HepG2 (cell line): ENCODE data around the gene PMEL. TPM values are rescaled to one million over a fixed set of nuclear protein-coding genes. Genes with fewer than 3 reads are reported as not detected.
A peak's percentile ranks its signal among the peaks of the same experiment; 100 is the strongest.

Experiments
- DNMT1 ChIP-seq: sonication (generic); formaldehyde crosslinking; IDR thresholded peaks from 2 replicates; pipeline ENCODE4 v1.5.1; 2020; ENCODE audit warnings: mild to moderate bottlenecking, missing genetic modification reagents
- FLYWCH1 ChIP-seq: sonication (generic); formaldehyde crosslinking; IDR thresholded peaks from 2 replicates; pipeline ENCODE4 v1.8.1; 2023; ENCODE audit warnings: mild to moderate bottlenecking, missing genetic modification reagents
- HIVEP1 ChIP-seq: sonication (generic); formaldehyde crosslinking; IDR thresholded peaks from 2 replicates; pipeline ENCODE4 v1.4.0; 2020; ENCODE audit warnings: mild to moderate bottlenecking, missing genetic modification reagents
- IKZF4 ChIP-seq: sonication (generic); formaldehyde crosslinking; IDR thresholded peaks from 2 replicates; pipeline ENCODE4 v1.5.1; 2020; ENCODE audit warnings: borderline replicate concordance, mild to moderate bottlenecking, low read depth, missing genetic modification reagents; ENCODE audit errors: not compliant biosample characterization
- LBX2 ChIP-seq: sonication (generic); formaldehyde crosslinking; IDR thresholded peaks from 2 replicates; pipeline ENCODE4 v1.5.0; 2020; ENCODE audit warnings: missing genetic modification reagents, mild to moderate bottlenecking, borderline replicate concordance
- MXI1 ChIP-seq: IDR thresholded peaks from 3 replicates; pipeline ENCODE4 v1.6.1; 2012; ENCODE audit warnings: low read depth, low read length, inconsistent platforms, borderline replicate concordance
- PHF21A ChIP-seq: sonication (generic); formaldehyde crosslinking; IDR thresholded peaks from 2 replicates; pipeline ENCODE4 v1.5.0; 2020; ENCODE audit warnings: mild to moderate bottlenecking, missing genetic modification reagents
- PLRG1 ChIP-seq: fragments of 450-650 bp; conservative IDR thresholded peaks from 2 replicates; pipeline ENCODE4 v1.6.1; 2016
- POLR2AphosphoS2 ChIP-seq: IDR thresholded peaks from 2 replicates; pipeline ENCODE4 v1.6.1; 2011; ENCODE audit warnings: low read depth, low read length, improper control_type of control experiment
- SRY ChIP-seq: sonication (generic); formaldehyde crosslinking; IDR thresholded peaks from 2 replicates; pipeline ENCODE4 v1.8.0; 2022; ENCODE audit warnings: mild to moderate bottlenecking, missing genetic modification reagents
- XBP1 ChIP-seq: sonication (generic); formaldehyde crosslinking; IDR thresholded peaks from 2 replicates; pipeline ENCODE4 v1.5.0; 2020; ENCODE audit warnings: missing genetic modification reagents
- ZKSCAN5 ChIP-seq: sonication (generic); formaldehyde crosslinking; IDR thresholded peaks from 2 replicates; pipeline ENCODE4 v1.5.1; 2020; ENCODE audit warnings: mild to moderate bottlenecking, missing genetic modification reagents
- ZNF205 ChIP-seq: IDR thresholded peaks from 2 replicates; pipeline ENCODE4 v1.6.1; 2018; ENCODE audit warnings: missing biosample characterization, missing genetic modification reagents
- ZNF33B ChIP-seq: sonication (generic); formaldehyde crosslinking; IDR thresholded peaks from 2 replicates; pipeline ENCODE4 v1.5.1; 2020; ENCODE audit warnings: mild to moderate bottlenecking, missing genetic modification reagents
- ZNF496 ChIP-seq: sonication (generic); formaldehyde crosslinking; IDR thresholded peaks from 2 replicates; pipeline ENCODE4 v1.8.1; 2023; ENCODE audit warnings: mild to moderate bottlenecking, moderate library complexity, missing genetic modification reagents; ENCODE audit not compliant: insufficient replicate concordance
- ZNF616 ChIP-seq: sonication (generic); formaldehyde crosslinking; IDR thresholded peaks from 2 replicates; pipeline ENCODE4 v1.5.0; 2020; ENCODE audit warnings: low read depth, mild to moderate bottlenecking, missing genetic modification reagents
- ZNF639 ChIP-seq: conservative IDR thresholded peaks from 2 replicates; pipeline ENCODE4 v1.6.1; 2018; ENCODE audit warnings: missing genetic modification reagents
- ZNF704 ChIP-seq: sonication (generic); formaldehyde crosslinking; IDR thresholded peaks from 2 replicates; pipeline ENCODE4 v1.8.1; 2023; ENCODE audit warnings: mild to moderate bottlenecking, inconsistent platforms, moderate library complexity, missing genetic modification reagents, borderline replicate concordance
- ZSCAN20 ChIP-seq: sonication (generic); formaldehyde crosslinking; IDR thresholded peaks from 2 replicates; pipeline ENCODE4 v1.4.0; 2020; ENCODE audit warnings: missing genetic modification reagents, mild to moderate bottlenecking, borderline replicate concordance
- polyA plus RNA-seq, 8 experiments: library from polyadenylated mRNA; depleted of rRNA in 3 of 8; stranded (reverse) in 7 of 8; unstranded in 1 of 8; fragments of >200 nt; fragmentation: Illumina TruSeq in 4 of 8; extraction: Trizol in 4 of 8; gene quantifications; 2 replicates each; pipeline versions ENCODE4 v1.2.1 to v1.2.3, GENCODE V29; 2011 to 2016; ENCODE audit warnings: low read depth in 4 of 8, missing spikeins in 1 of 8, mixed read lengths in 1 of 8; ENCODE audit not compliant: insufficient read depth in 1 of 8
- total RNA-seq, 5 experiments: library from RNA; depleted of rRNA; stranded (reverse); fragments of >200 nt; fragmentation: Illumina TruSeq; extraction: Trizol; gene quantifications; 2 replicates each; pipeline ENCODE4 v1.2.3, GENCODE V29; 2016; ENCODE audit warnings: low read depth in 1 of 5
- TF ChIP-seq, protein P1 (sequence below): sonication (generic); formaldehyde crosslinking; IDR thresholded peaks from 2 replicates; pipeline ENCODE4 v1.9.0; 2021; ENCODE audit warnings: missing genetic modification reagents, borderline replicate concordance
- TF ChIP-seq, protein P2 (sequence below): IDR thresholded peaks from 2 replicates; pipeline ENCODE4 v1.6.1; 2016; ENCODE audit warnings: mild to moderate bottlenecking
- TF ChIP-seq, protein P3 (sequence below): sonication (generic); formaldehyde crosslinking; IDR thresholded peaks from 2 replicates; pipeline ENCODE4 v1.4.0; 2020; ENCODE audit warnings: missing genetic modification reagents, mild to moderate bottlenecking, borderline replicate concordance

Gene PMEL
- total and polyA plus RNA-seq, 2 of the 13 experiments (the other 11 are each of a cell fraction or from before 2014, with no cell fraction given), result 0.49 to 3.3 TPM

GRCh38 chr12:55974308-55974730 is 8.5 kb upstream of the PMEL start (continued):
- no peak for TF ChIP-seq ZNF33B (CRISPR knock-in tag)
- TF ChIP-seq, protein P1, sequence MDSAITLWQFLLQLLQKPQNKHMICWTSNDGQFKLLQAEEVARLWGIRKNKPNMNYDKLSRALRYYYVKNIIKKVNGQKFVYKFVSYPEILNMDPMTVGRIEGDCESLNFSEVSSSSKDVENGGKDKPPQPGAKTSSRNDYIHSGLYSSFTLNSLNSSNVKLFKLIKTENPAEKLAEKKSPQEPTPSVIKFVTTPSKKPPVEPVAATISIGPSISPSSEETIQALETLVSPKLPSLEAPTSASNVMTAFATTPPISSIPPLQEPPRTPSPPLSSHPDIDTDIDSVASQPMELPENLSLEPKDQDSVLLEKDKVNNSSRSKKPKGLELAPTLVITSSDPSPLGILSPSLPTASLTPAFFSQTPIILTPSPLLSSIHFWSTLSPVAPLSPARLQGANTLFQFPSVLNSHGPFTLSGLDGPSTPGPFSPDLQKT (CRISPR knock-in tag), result no peak
- TF ChIP-seq ZNF639 (CRISPR knock-in tag), result no peak
- 0 out of 2 replicates have a peak, but pooled peaks have one; percentile 15 for TF ChIP-seq HIVEP1 (CRISPR knock-in tag)
- 0 out of 2 replicates have a peak, but pooled peaks have one; percentile 61 for TF ChIP-seq ZKSCAN5 (CRISPR knock-in tag)
- TF ChIP-seq, protein P2, sequence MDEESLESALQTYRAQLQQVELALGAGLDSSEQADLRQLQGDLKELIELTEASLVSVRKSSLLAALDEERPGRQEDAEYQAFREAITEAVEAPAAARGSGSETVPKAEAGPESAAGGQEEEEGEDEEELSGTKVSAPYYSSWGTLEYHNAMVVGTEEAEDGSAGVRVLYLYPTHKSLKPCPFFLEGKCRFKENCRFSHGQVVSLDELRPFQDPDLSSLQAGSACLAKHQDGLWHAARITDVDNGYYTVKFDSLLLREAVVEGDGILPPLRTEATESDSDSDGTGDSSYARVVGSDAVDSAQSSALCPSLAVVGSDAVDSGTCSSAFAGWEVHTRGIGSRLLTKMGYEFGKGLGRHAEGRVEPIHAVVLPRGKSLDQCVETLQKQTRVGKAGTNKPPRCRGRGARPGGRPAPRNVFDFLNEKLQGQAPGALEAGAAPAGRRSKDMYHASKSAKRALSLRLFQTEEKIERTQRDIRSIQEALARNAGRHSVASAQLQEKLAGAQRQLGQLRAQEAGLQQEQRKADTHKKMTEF (CRISPR knock-in tag), result peak; percentile 11; the same call in 1 of the 2 replicates
- TF ChIP-seq, protein P3, sequence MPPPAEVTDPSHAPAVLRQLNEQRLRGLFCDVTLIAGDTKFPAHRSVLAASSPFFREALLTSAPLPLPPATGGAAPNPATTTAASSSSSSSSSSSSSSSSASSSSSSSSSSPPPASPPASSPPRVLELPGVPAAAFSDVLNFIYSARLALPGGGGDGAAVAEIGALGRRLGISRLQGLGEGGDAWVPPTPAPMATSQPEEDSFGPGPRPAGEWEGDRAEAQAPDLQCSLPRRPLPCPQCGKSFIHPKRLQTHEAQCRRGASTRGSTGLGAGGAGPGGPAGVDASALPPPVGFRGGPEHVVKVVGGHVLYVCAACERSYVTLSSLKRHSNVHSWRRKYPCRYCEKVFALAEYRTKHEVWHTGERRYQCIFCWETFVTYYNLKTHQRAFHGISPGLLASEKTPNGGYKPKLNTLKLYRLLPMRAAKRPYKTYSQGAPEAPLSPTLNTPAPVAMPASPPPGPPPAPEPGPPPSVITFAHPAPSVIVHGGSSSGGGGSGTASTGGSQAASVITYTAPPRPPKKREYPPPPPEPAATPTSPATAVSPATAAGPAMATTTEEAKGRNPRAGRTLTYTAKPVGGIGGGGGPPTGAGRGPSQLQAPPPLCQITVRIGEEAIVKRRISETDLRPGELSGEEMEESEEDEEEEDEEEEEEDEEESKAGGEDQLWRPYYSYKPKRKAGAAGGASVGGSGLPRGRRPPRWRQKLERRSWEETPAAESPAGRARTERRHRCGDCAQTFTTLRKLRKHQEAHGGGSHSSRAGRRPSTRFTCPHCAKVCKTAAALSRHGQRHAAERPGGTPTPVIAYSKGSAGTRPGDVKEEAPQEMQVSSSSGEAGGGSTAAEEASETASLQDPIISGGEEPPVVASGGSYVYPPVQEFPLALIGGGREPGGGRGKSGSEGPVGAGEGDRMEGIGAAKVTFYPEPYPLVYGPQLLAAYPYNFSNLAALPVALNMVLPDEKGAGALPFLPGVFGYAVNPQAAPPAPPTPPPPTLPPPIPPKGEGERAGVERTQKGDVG, result no peak
- no peak for TF ChIP-seq LBX2 (CRISPR knock-in tag)
- no peak for TF ChIP-seq ZNF496
- TF ChIP-seq SRY, result peak; percentile 1; the same call in 1 of the 2 replicates
- TF ChIP-seq XBP1 (CRISPR knock-in tag), result no peak
- TF ChIP-seq FLYWCH1 (CRISPR knock-in tag), result no peak
- no peak for TF ChIP-seq MXI1
- TF ChIP-seq POLR2AphosphoS2, result no peak
- TF ChIP-seq PLRG1, result no peak
- no peak for TF ChIP-seq ZNF616 (CRISPR knock-in tag)
- no peak for TF ChIP-seq PHF21A (CRISPR knock-in tag)
- TF ChIP-seq ZNF205 (CRISPR knock-in tag), result 0 out of 2 replicates have a peak, but pooled peaks have one; percentile 8
- no peak for TF ChIP-seq ZSCAN20 (CRISPR knock-in tag)
- TF ChIP-seq IKZF4, result no peak
- no peak for TF ChIP-seq DNMT1 (CRISPR knock-in tag)
- TF ChIP-seq ZNF704, result 0 out of 2 replicates have a peak, but pooled peaks have one; percentile 4
